ENCODE results near the gene KLHDC10. TPM values are rescaled to one million over a fixed set of nuclear protein-coding genes. Genes with fewer than 3 reads are reported as not detected.
"Not testable (repeated sequence)": the region's sequence is repeated elsewhere in the genome, so short reads cannot be mapped to it uniquely, and the experiment has no call there.

KLHDC10 gene
- total RNA-seq, 2 donors from 2014 or later: 22.6 to 24.6 TPM

- intact Hi-C loops (cut with DNase I): no loop called here
- no peak for DNase-seq (ENCODE audit: low spot score)
Measured at GRCh38 chr7:130112662-130113425, 42.5 kb downstream of the KLHDC10 start.

- intact Hi-C loops (cut with DNase I); DNase-seq (ENCODE audit: low spot score): not testable (repeated sequence)
Measured at GRCh38 chr7:130113426-130113805, 43.1 kb downstream of the KLHDC10 start.

GRCh38 chr7:130113887-130114286 is 43.6 kb downstream of the KLHDC10 start:
- intact Hi-C loops (cut with DNase I): no loop called here
- DNase-seq (ENCODE audit: low spot score): no peak

GRCh38 chr7:130114374-130114773 is 44.0 kb downstream of the KLHDC10 start:
- intact Hi-C loops (cut with DNase I): no loop called here
- no peak for DNase-seq (ENCODE audit: low spot score)

GRCh38 chr7:130114776-130115175 is 44.4 kb downstream of the KLHDC10 start:
- no peak for DNase-seq (ENCODE audit: low spot score)
- intact Hi-C loops (cut with DNase I): no loop called here

- intact Hi-C loops (cut with DNase I): no loop called here
- DNase-seq (ENCODE audit: low spot score): no peak
Measured at GRCh38 chr7:130118294-130118693, 48.0 kb downstream of the KLHDC10 start.

- intact Hi-C loops (cut with DNase I): no loop called here
- DNase-seq (ENCODE audit: low spot score): no peak
Measured at GRCh38 chr7:130118801-130119200, 48.5 kb downstream of the KLHDC10 start.

- DNase-seq (ENCODE audit: low spot score): no peak
- intact Hi-C loops (cut with DNase I): no loop called here
Measured at GRCh38 chr7:130123501-130123900, 53.2 kb downstream of the KLHDC10 start.

- intact Hi-C loops (cut with DNase I): no loop called here
- no peak for DNase-seq (ENCODE audit: low spot score)
Measured at GRCh38 chr7:130124711-130125110, 54.4 kb downstream of the KLHDC10 start.

GRCh38 chr7:130126840-130127239 is 56.5 kb downstream of the KLHDC10 start:
- DNase-seq (ENCODE audit: low spot score); intact Hi-C loops (cut with DNase I): not testable (repeated sequence)

GRCh38 chr7:130127404-130127803 is 57.1 kb downstream of the KLHDC10 start:
- intact Hi-C loops (cut with DNase I): no loop called here
- DNase-seq (ENCODE audit: low spot score): no peak

- DNase-seq (ENCODE audit: low spot score): no peak
- intact Hi-C loops (cut with DNase I): no loop called here
Measured at GRCh38 chr7:130127821-130128317, 57.5 kb downstream of the KLHDC10 start.

GRCh38 chr7:130129011-130129411 is 58.7 kb downstream of the KLHDC10 start:
- intact Hi-C loops (cut with DNase I): no loop called here

GRCh38 chr7:130131191-130131834 is 61.0 kb downstream of the KLHDC10 start:
- intact Hi-C loops (cut with DNase I): no loop called here

More at GRCh38 chr7:130129011-130129411, 58.7 kb downstream of the KLHDC10 start:
- DNase-seq (ENCODE audit: low spot score): no peak

GRCh38 chr7:130131964-130132875 is 61.9 kb downstream of the KLHDC10 start:
- no peak for DNase-seq (ENCODE audit: low spot score)
- intact Hi-C loops (cut with DNase I): no loop called here

More at GRCh38 chr7:130131191-130131834, 61.0 kb downstream of the KLHDC10 start:
- no peak for DNase-seq (ENCODE audit: low spot score)

GRCh38 chr7:130133029-130133782 is 62.9 kb downstream of the KLHDC10 start:
- intact Hi-C loops (cut with DNase I): no loop called here
- no peak for DNase-seq (ENCODE audit: low spot score)

GRCh38 chr7:130134106-130134636 is 63.8 kb downstream of the KLHDC10 start:
- intact Hi-C loops (cut with DNase I): no loop called here
- no peak for DNase-seq (ENCODE audit: low spot score)

GRCh38 chr7:130134726-130135125 is 64.4 kb downstream of the KLHDC10 start:
- DNase-seq (ENCODE audit: low spot score): no peak
- intact Hi-C loops (cut with DNase I): no loop called here

All from posterior vena cava (tissue), 2 donors.